Parathyroid adenoma (tissue), 2 donors: ENCODE data around the gene TTYH2.

ENCODE experiments used
- H2AFZ ChIP-seq: fragments of 300-600 bp; sonication (generic); one replicate; pipeline ENCODE4 v1.7.0; 2017; ENCODE audit warnings: antibody characterized with exemption, mild to moderate bottlenecking
- H3K27ac ChIP-seq: fragments of 300-600 bp; sonication (generic); one replicate; pipeline ENCODE4 v1.7.0; 2017
- H3K27me3 ChIP-seq: fragments of 300-600 bp; sonication (generic); one replicate; pipeline ENCODE4 v1.7.0; 2017; ENCODE audit warnings: low read length; ENCODE audit not compliant: control insufficient read depth, insufficient read depth
- H3K36me3 ChIP-seq: fragments of 300-600 bp; sonication (generic); one replicate; pipeline ENCODE4 v1.7.0; 2017; ENCODE audit warnings: low read length; ENCODE audit not compliant: control insufficient read depth, insufficient read depth
- H3K4me1 ChIP-seq: fragments of 300-600 bp; sonication (generic); one replicate; pipeline ENCODE4 v1.7.0; 2017; ENCODE audit warnings: control low read depth
- H3K4me2 ChIP-seq: fragments of 300-600 bp; sonication (generic); one replicate; pipeline ENCODE4 v1.7.0; 2017; ENCODE audit warnings: low read length
- H3K4me3 ChIP-seq: fragments of 300-600 bp; sonication (generic); one replicate; pipeline ENCODE4 v1.7.0; 2017; ENCODE audit warnings: low read depth, low read length
- H3K79me2 ChIP-seq: fragments of 300-600 bp; sonication (generic); one replicate; pipeline ENCODE4 v1.7.0; 2017; ENCODE audit warnings: control low read depth
- H3K9ac ChIP-seq: fragments of 300-600 bp; sonication (generic); one replicate; pipeline ENCODE4 v1.7.0; 2017; ENCODE audit warnings: mild to moderate bottlenecking
- H3K9me3 ChIP-seq: fragments of 300-600 bp; sonication (generic); one replicate; pipeline ENCODE4 v1.7.0; 2017; ENCODE audit warnings: low read length; ENCODE audit not compliant: control insufficient read depth
- CTCF ChIP-seq: fragments of 300-600 bp; sonication (generic); IDR thresholded peaks from one replicate; pipeline ENCODE4 v1.7.0; 2017; ENCODE audit warnings: antibody characterized with exemption, mild to moderate bottlenecking
- donor health status: primary hyperparathyroidism.

Gene TTYH2

GRCh38 chr17:74298778-74299177 lies 85.4 kb downstream of the TTYH2 start:
- Histone ChIP-seq H3K4me1 (no peaks in the 10 kb centered on the region), H3K9me3 (no peaks in the 10 kb centered on the region), H3K79me2 (no peaks in the 10 kb centered on the region), H3K27me3 (no peaks in the 10 kb centered on the region), H3K36me3 (no peaks in the 10 kb centered on the region), H3K27ac (no peak overlapping the region), H3K4me2 (no peak overlapping the region), H3K9ac (no peak overlapping the region), H3K4me3 (no peak overlapping the region), H2AFZ (no peak overlapping the region)
- TF ChIP-seq CTCF: no peak

GRCh38 chr17:74299226-74300009 lies 86.0 kb downstream of the TTYH2 start:
- no peak overlapping the region for H2AFZ ChIP-seq
- no peaks in the 10 kb centered on the region for H3K79me2 ChIP-seq
- H3K9me3 ChIP-seq: no peaks in the 10 kb centered on the region
- no peaks in the 10 kb centered on the region for H3K36me3 ChIP-seq
- H3K4me1 ChIP-seq: no peaks in the 10 kb centered on the region
- H3K9ac ChIP-seq: no peak overlapping the region
- H3K4me2 ChIP-seq: no peak overlapping the region
- no peaks in the 10 kb centered on the region for H3K27me3 ChIP-seq
- TF ChIP-seq CTCF: no peak
- no peak overlapping the region for H3K27ac ChIP-seq
- no peak overlapping the region for H3K4me3 ChIP-seq

GRCh38 chr17:74303305-74303704 lies 89.9 kb downstream of the TTYH2 start:
- Histone ChIP-seq H3K9ac (no peak overlapping the region), H3K4me3 (no peak overlapping the region), H3K27me3 (no peaks in the 10 kb centered on the region), H2AFZ (no peak overlapping the region), H3K79me2 (no peaks in the 10 kb centered on the region), H3K4me2 (no peak overlapping the region), H3K4me1 (no peaks in the 10 kb centered on the region), H3K9me3 (no peaks in the 10 kb centered on the region), H3K36me3 (no peaks in the 10 kb centered on the region), H3K27ac (no peak overlapping the region)
- TF ChIP-seq CTCF: no peak

GRCh38 chr17:74304184-74304583 lies 90.8 kb downstream of the TTYH2 start:
- Histone ChIP-seq H3K27ac (no peak overlapping the region), H3K79me2 (no peaks in the 10 kb centered on the region), H3K4me2 (no peak overlapping the region), H3K9ac (no peak overlapping the region), H3K4me3 (no peak overlapping the region), H2AFZ (no peak overlapping the region), H3K36me3 (no peaks in the 10 kb centered on the region), H3K27me3 (no peaks in the 10 kb centered on the region), H3K4me1 (no peaks in the 10 kb centered on the region), H3K9me3 (no peaks in the 10 kb centered on the region)
- TF ChIP-seq CTCF: no peak
